H1 (cell line): ENCODE measurements around the gene SCYL2. TPM values are rescaled to one million over a fixed set of nuclear protein-coding genes. Genes with fewer than 3 reads are reported as not detected.

Source experiments
- CTCF ChIA-PET: fragments of 300-600 bp; sonication (Branson Sonifier 250); formaldehyde crosslinking; loops from one replicate; lab custom pipeline; 2021; ENCODE audit not compliant: partially characterized antibody; lab: Charles Lee
- POLR2A ChIA-PET: fragments of 300-600 bp; sonication (Branson Sonifier 250); formaldehyde crosslinking; loops from one replicate; lab custom pipeline; 2021; ENCODE audit warnings: inconsistent platforms; ENCODE audit not compliant: partially characterized antibody; lab: Charles Lee
- DNase-seq, 2 experiments: peaks; one replicate each; pipeline versions ENCODE4 v3.0.0 to v3.0.0-alpha.2; 2010 to 2022; ENCODE audit warnings: low spot score in 2 of 2, low read depth in 1 of 2, mixed read lengths in 1 of 2
- FAIRE-seq: peaks from 2 replicates; lab custom pipeline; 2011; peaks lifted over from hg19 to GRCh38; lab: Jason Lieb, UNC
- H2AFZ ChIP-seq: 2 replicates; pipeline ENCODE4 v1.8.1; 2012; ENCODE audit warnings: low read length, inconsistent platforms
- H2AK5ac ChIP-seq: 2 replicates; pipeline ENCODE4 v1.6.1; 2013; ENCODE audit warnings: low read depth, low read length
- H2BK120ac ChIP-seq: replicated peaks from 2 replicates; pipeline ENCODE3; 2013; ENCODE audit warnings: low read depth, low read length, inconsistent platforms
- H2BK12ac ChIP-seq: 2 replicates; pipeline ENCODE4 v1.6.1; 2013; ENCODE audit warnings: low read depth, low read length
- H2BK15ac ChIP-seq: 2 replicates; pipeline ENCODE4 v1.6.1; 2013; ENCODE audit warnings: low read length
- H2BK20ac ChIP-seq: 2 replicates; pipeline ENCODE4 v1.6.1; 2013; ENCODE audit warnings: low read length
- H2BK5ac ChIP-seq: 2 replicates; pipeline ENCODE4 v1.6.1; 2013; ENCODE audit warnings: low read depth, low read length
- H3K14ac ChIP-seq: 2 replicates; pipeline ENCODE4 v1.6.1; 2013; ENCODE audit warnings: inconsistent platforms; ENCODE audit not compliant: insufficient read length
- H3K18ac ChIP-seq: 2 replicates; pipeline ENCODE4 v1.6.1; 2013; ENCODE audit warnings: low read length; ENCODE audit errors: extremely low read depth
- H3K23ac ChIP-seq: 2 replicates; pipeline ENCODE4 v1.6.1; 2013; ENCODE audit warnings: inconsistent platforms; ENCODE audit not compliant: insufficient read length
- H3K23me2 ChIP-seq: 2 replicates; pipeline ENCODE4 v1.6.1; 2013; ENCODE audit warnings: low read depth, low read length
- H3K27ac ChIP-seq: 2 replicates; pipeline ENCODE4 v1.6.1; 2011; ENCODE audit warnings: low read depth, low read length, inconsistent platforms
- H3K27me3 ChIP-seq, 4 experiments: replicated peaks in 1 of 4; 1 replicate in 1 of 4; 2 replicates in 3 of 4; pipeline versions ENCODE4 v1.6.1 to v1.8.1; 2011 to 2013; ENCODE audit warnings: low read length in 3 of 4, mild to moderate bottlenecking in 3 of 4, inconsistent platforms in 2 of 4, mixed read lengths in 2 of 4, moderate library complexity in 1 of 4; ENCODE audit not compliant: control insufficient read depth in 3 of 4, insufficient read depth in 3 of 4; ENCODE audit errors: extremely low read depth in 1 of 4
- H3K36me3 ChIP-seq, 4 experiments: 2 replicates each; pipeline versions ENCODE4 v1.6.1 to v1.8.1; 2011 to 2013; ENCODE audit warnings: mild to moderate bottlenecking in 4 of 4, low read length in 3 of 4, moderate library complexity in 2 of 4, control low read depth in 1 of 4, inconsistent platforms in 1 of 4; ENCODE audit not compliant: insufficient read depth in 4 of 4, control insufficient read depth in 2 of 4
- H3K4ac ChIP-seq: replicated peaks from 2 replicates; pipeline ENCODE3; 2013; ENCODE audit warnings: low read length, low read depth, mixed read lengths, inconsistent platforms; ENCODE audit not compliant: insufficient read length
- H3K4me1 ChIP-seq, 4 experiments: replicated peaks in 1 of 4; 1 replicate in 1 of 4; 2 replicates in 3 of 4; pipeline versions ENCODE4 v1.6.1 to v1.8.1; 2011 to 2013; ENCODE audit warnings: low read length in 3 of 4, inconsistent platforms in 2 of 4, mixed read lengths in 1 of 4; ENCODE audit not compliant: insufficient read depth in 4 of 4, control insufficient read depth in 3 of 4
- H3K4me2 ChIP-seq, 2 experiments: 2 replicates each; pipeline versions ENCODE4 v1.6.1 to v1.8.1; 2011 to 2013; ENCODE audit warnings: low read depth in 2 of 2, low read length in 2 of 2, control low read depth in 1 of 2, inconsistent platforms in 1 of 2, mild to moderate bottlenecking in 1 of 2; ENCODE audit not compliant: insufficient read depth in 1 of 2
- H3K4me3 ChIP-seq, 4 experiments: fragments of 200-600, 300-600 bp in 1 of 4; sonication (generic), shearing (Covaris generic), sonication (Bioruptor Twin) in 1 of 4; 2 replicates each; pipeline versions ENCODE4 v1.5.1 to v1.8.1; 2011 to 2016; ENCODE audit warnings: low read length in 4 of 4, low read depth in 3 of 4, control low read depth in 2 of 4, inconsistent platforms in 2 of 4, mild to moderate bottlenecking in 2 of 4, mixed read lengths in 1 of 4, moderate library complexity in 1 of 4; ENCODE audit not compliant: insufficient read depth in 2 of 4; ENCODE audit errors: extremely low read depth in 1 of 4
- H3K56ac ChIP-seq: replicated peaks from 2 replicates; pipeline ENCODE3; 2013; ENCODE audit warnings: low read depth, mild to moderate bottlenecking, mixed read lengths, low read length, inconsistent platforms; ENCODE audit not compliant: insufficient read length
- H3K79me1 ChIP-seq: 2 replicates; pipeline ENCODE4 v1.6.1; 2013; ENCODE audit warnings: low read depth, low read length, control low read depth
- H3K79me2 ChIP-seq, 2 experiments: 2 replicates each; pipeline versions ENCODE4 v1.6.1 to v1.8.1; 2012 to 2013; ENCODE audit warnings: low read length in 2 of 2, mild to moderate bottlenecking in 2 of 2, inconsistent platforms in 1 of 2; ENCODE audit not compliant: insufficient read depth in 2 of 2, control insufficient read depth in 1 of 2
- H3K9ac ChIP-seq, 4 experiments: replicated peaks in 1 of 4; 1 replicate in 1 of 4; 2 replicates in 3 of 4; pipeline versions ENCODE4 v1.6.1 to v1.8.1; 2011 to 2013; ENCODE audit warnings: low read depth in 3 of 4, low read length in 3 of 4, control low read depth in 2 of 4, mild to moderate bottlenecking in 2 of 4, moderate library complexity in 2 of 4, inconsistent platforms in 1 of 4; ENCODE audit errors: extremely low read depth in 1 of 4
- H3K9me3 ChIP-seq, 2 experiments: 2 replicates each; pipeline versions ENCODE4 v1.6.1 to v1.8.1; 2012 to 2013; ENCODE audit warnings: mild to moderate bottlenecking in 2 of 2, moderate library complexity in 2 of 2, control low read depth in 1 of 2, inconsistent platforms in 1 of 2, low read depth in 1 of 2, low read length in 1 of 2, mixed read lengths in 1 of 2; ENCODE audit not compliant: insufficient read depth in 2 of 2
- H4K20me1 ChIP-seq, 2 experiments: replicated peaks in 1 of 2; 2 replicates each; pipeline versions ENCODE3 to v1.8.1; 2011 to 2013; ENCODE audit warnings: inconsistent platforms in 2 of 2, low read length in 2 of 2, mild to moderate bottlenecking in 1 of 2; ENCODE audit not compliant: insufficient read depth in 2 of 2, control insufficient read depth in 1 of 2
- H4K5ac ChIP-seq: 2 replicates; pipeline ENCODE4 v1.6.1; 2013; ENCODE audit warnings: low read length, low read depth, mixed read lengths, inconsistent platforms; ENCODE audit not compliant: insufficient read length
- H4K8ac ChIP-seq: 2 replicates; pipeline ENCODE4 v1.8.0; 2013; ENCODE audit warnings: mild to moderate bottlenecking, moderate library complexity, low read length, inconsistent platforms; ENCODE audit not compliant: insufficient read depth; ENCODE audit errors: extremely low read depth
- H4K91ac ChIP-seq: replicated peaks from 2 replicates; pipeline ENCODE3; 2013; ENCODE audit warnings: low read length, mixed read lengths, inconsistent platforms; ENCODE audit not compliant: insufficient read length
- CREB1 ChIP-seq: IDR thresholded peaks from 2 replicates; pipeline ENCODE4 v1.6.1; 2012; ENCODE audit warnings: inconsistent platforms
- E2F6 ChIP-seq: IDR thresholded peaks from 2 replicates; pipeline ENCODE4 v1.6.1; 2012; ENCODE audit warnings: inconsistent platforms
- JUND ChIP-seq: IDR thresholded peaks from 2 replicates; pipeline ENCODE4 v1.6.1; 2011; ENCODE audit warnings: mild to moderate bottlenecking, improper control_type of control experiment, low read length
- MAFK ChIP-seq: IDR thresholded peaks from 2 replicates; pipeline ENCODE4 v1.6.1; 2012; ENCODE audit warnings: low read depth, mild to moderate bottlenecking, improper control_type of control experiment, low read length
- MAX ChIP-seq: IDR thresholded peaks from 2 replicates; pipeline ENCODE4 v1.6.1; 2012; ENCODE audit warnings: inconsistent platforms
- POU5F1 ChIP-seq: IDR thresholded peaks from 2 replicates; pipeline ENCODE4 v1.6.1; 2011; ENCODE audit warnings: low read depth, mild to moderate bottlenecking, low read length, moderate library complexity
- RBBP5 ChIP-seq: IDR thresholded peaks from 2 replicates; pipeline ENCODE4 v1.7.1; 2012; ENCODE audit warnings: low read depth, mild to moderate bottlenecking, inconsistent platforms, low read length, moderate library complexity, borderline replicate concordance
- RXRA ChIP-seq: IDR thresholded peaks from 2 replicates; pipeline ENCODE4 v1.6.1; 2011; ENCODE audit warnings: low read depth, mild to moderate bottlenecking, low read length, moderate library complexity; ENCODE audit not compliant: insufficient read depth
- SP1 ChIP-seq: IDR thresholded peaks from 2 replicates; pipeline ENCODE4 v1.6.1; 2011; ENCODE audit warnings: low read depth, low read length
- SRF ChIP-seq: IDR thresholded peaks from 2 replicates; pipeline ENCODE4 v1.6.1; 2011; ENCODE audit warnings: mild to moderate bottlenecking, low read depth, low read length, moderate library complexity
- TEAD4 ChIP-seq: IDR thresholded peaks from 2 replicates; pipeline ENCODE4 v1.6.1; 2012; ENCODE audit warnings: low read depth, low read length, inconsistent platforms, mixed read lengths
- WGBS, 2 experiments: shearing (Covaris generic) in 1 of 2; methylation state at CpG; one replicate each; pipeline versions ENCODE4 v1.1.6 to v1.1.7; 2013 to 2015; ENCODE audit warnings: low lambda C conversion rate in 2 of 2, mixed read lengths in 2 of 2, inconsistent platforms in 1 of 2, low coverage in 1 of 2, missing lambda C conversion rate in 1 of 2; ENCODE audit not compliant: insufficient replicate concordance in 2 of 2, insufficient coverage in 1 of 2, insufficient read length in 1 of 2; ENCODE audit errors: extremely low coverage in 1 of 2, missing lambda C conversion rate in 1 of 2; 5-methylcytosine and 5-hydroxymethylcytosine counted together
- polyA plus RNA-seq, 7 experiments: library from polyadenylated mRNA; depleted of rRNA in 3 of 7; stranded (reverse) in 5 of 7; unstranded in 2 of 7; fragments of >200 nt in 5 of 7; fragments of 200-250 nt in 2 of 7; gene quantifications; 1 replicate in 5 of 7; 2 replicates in 1 of 7; 4 replicates in 1 of 7; pipeline versions ENCODE4 v1.2.1 to v1.2.3, GENCODE V29; 2011 to 2013; ENCODE audit warnings: missing spikeins in 2 of 7, mixed read lengths in 2 of 7
- total RNA-seq: library from RNA; stranded (reverse); fragmentation: NEBNext Ultra II Directional; extraction: Animal tissue kit (Norgen Biotek cat#: 25700); gene quantifications from 2 replicates; pipeline ENCODE4 v1.2.1, GENCODE V29; 2021

SCYL2 gene
- total and polyA plus RNA-seq, 2 of the 8 experiments (the other 6 are each of a cell fraction or from before 2014, with no cell fraction given), result 8.9 to 48.7 TPM

GRCh38 chr12:100359248-100359647 lies 92.3 kb downstream of the SCYL2 start:
- Histone ChIP-seq H2AFZ (no peak overlapping the region), H3K4me3 (no peak overlapping the region), H3K27me3 (no peaks in the 10 kb centered on the region), H4K8ac (no peak overlapping the region), H3K23ac (no peak overlapping the region), H2BK5ac (no peak overlapping the region), H3K4me2 (no peak overlapping the region), H3K56ac (no peak overlapping the region), H2BK120ac (no peak overlapping the region), H4K5ac (no peak overlapping the region), H3K4ac (no peak overlapping the region), H2BK12ac (no peak overlapping the region), H3K79me2 (no peaks in the 10 kb centered on the region), H3K9ac (no peak overlapping the region), H4K91ac (no peak overlapping the region), H3K23me2 (no peaks in the 10 kb centered on the region), H3K4me1 (peaks cover 2 to 7% (median 4%) of the 10 kb centered on the region in 4 experiments; a peak in 2 of 7 replicates), H3K79me1 (no peaks in the 10 kb centered on the region), H4K20me1 (no peaks in the 10 kb centered on the region), H3K18ac (no peak overlapping the region), H3K36me3 (no peaks in the 10 kb centered on the region), H3K9me3 (no peaks in the 10 kb centered on the region), H3K14ac (no peak overlapping the region), H2BK15ac (no peak overlapping the region), H3K27ac (no peak overlapping the region), H2BK20ac (no peak overlapping the region), H2AK5ac (no peak overlapping the region)
- DNase-seq (no peak), FAIRE-seq (no peak)
- ChIA-PET POLR2A (no interaction called here), CTCF (interaction anchor here (0.6 to 5.3 kb wide), 7 partner anchors 8 to 977 kb away, joined by 3 to 46 read pairs (median 7); no protein-coding TSS in a partner anchor)
- WGBS, 2 experiments, result 91% methylated on average over 3 of the region's 3 CpGs; no CpG with 5 or more reads in 1 of the 2 experiments
- no peak for TF ChIP-seq RXRA
- no peak for TF ChIP-seq TEAD4
- TF ChIP-seq POU5F1, result no peak
- no peak for TF ChIP-seq CREB1
- no peak for TF ChIP-seq RBBP5
- no peak for TF ChIP-seq MAFK
- no peak for TF ChIP-seq SRF
- no peak for TF ChIP-seq MAX
- TF ChIP-seq JUND, result no peak
- TF ChIP-seq SP1, result no peak
- no peak for TF ChIP-seq E2F6
